GM04504 (cell line): Measurements from ENCODE around the gene GDPD5.

Source experiments
- DNase-seq: peaks from one replicate; pipeline ENCODE4 v3.0.0-alpha.2; 2012; ENCODE audit warnings: low read depth

The GDPD5 gene

DNA sequence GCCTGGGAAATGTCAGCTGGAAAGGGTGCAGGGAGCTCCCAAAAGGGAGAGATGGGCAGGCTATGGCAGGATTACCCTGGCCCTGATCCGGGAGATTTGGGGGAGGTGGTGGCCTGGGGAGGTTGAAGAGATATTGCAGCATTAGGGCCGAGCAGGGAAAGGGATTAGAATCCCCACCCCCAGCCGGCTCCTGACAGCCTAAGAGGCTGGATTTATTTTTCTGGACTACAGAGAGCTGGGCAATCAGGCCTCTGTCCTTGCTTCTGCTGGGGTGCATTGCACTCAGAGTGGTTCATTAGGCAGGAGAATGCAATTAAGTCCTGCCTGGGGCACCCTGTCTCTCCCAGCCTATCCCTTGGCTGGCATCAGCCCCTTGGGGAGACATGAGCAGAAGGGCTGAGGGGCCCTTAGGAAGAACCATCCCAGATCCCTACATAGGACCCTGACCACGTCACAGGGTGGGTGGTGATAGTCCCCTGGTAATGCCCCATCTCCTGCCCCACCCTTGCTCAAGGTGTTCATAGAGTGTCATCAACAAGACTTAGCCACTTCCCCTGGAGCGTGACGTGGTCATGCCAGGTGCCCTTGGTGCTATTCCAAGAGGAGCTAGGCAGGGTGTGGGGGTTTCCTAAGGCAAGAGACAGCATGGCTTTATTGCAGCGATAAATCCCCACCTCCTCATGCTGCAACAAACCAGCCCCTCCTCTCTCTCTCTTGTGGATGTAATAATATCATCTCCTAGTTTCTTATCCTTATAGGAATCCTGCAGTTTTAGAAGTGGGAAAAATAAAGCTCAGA lies 54.4 kb downstream of the GDPD5 start:
- no peak for DNase-seq

DNA sequence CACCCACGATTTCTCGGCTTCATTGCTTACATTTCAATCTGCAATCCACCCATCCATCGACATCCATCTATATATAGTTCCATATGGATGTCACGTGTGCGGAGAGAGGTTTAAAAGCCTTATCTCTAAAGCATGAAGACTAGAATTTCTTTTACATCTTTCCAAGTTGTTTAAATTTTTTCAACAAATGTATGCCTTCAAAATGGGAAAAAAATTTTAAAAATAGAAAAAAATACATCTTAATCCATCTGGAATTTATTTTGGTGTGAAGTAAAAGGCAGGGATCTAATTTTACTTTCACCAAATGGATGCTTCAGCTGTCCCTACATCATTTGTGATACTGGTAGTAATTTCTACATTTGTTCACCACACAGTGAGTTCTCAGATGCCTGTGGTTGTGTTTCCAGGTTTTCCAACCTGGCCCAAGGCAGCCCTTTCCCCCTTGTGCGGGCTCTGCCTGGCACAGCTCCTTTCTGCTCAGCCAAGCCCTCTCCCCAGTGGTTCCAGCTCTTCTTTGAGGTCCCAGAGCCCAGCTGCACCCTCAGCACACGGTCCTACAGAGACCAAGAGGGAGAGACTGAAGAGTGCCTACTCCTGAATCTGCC lies 55.2 kb downstream of the GDPD5 start:
- DNase-seq, result no peak

DNA sequence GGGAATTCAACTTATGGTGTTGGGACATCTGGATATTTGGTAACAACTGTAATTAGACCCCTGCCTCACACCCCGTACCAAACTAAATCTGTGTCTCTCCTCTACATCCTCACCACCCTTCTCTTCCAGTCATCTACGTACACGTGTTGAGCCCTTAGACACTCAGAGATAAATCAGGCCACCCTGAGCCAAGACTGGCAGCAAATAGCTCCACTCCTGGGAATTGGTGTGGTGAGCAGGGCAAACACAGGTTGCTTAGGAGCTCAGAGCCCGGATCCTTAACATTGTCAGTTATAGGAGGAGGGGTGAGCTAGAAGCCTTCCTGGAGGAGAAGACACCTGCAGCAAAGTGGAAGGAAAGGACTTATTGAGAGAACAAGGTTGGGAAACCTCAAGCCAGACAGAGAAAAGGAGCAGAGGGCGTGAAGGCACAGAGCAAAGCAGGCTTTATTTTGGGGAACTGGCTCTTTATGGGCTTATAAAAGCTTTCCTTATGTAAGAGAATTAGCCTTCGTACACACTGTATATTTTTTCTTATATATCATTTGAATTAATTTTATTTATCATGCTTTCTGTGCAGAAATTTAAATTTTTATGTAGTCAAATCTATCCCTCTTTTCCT lies 55.8 kb downstream of the GDPD5 start:
- no peak for DNase-seq

DNA sequence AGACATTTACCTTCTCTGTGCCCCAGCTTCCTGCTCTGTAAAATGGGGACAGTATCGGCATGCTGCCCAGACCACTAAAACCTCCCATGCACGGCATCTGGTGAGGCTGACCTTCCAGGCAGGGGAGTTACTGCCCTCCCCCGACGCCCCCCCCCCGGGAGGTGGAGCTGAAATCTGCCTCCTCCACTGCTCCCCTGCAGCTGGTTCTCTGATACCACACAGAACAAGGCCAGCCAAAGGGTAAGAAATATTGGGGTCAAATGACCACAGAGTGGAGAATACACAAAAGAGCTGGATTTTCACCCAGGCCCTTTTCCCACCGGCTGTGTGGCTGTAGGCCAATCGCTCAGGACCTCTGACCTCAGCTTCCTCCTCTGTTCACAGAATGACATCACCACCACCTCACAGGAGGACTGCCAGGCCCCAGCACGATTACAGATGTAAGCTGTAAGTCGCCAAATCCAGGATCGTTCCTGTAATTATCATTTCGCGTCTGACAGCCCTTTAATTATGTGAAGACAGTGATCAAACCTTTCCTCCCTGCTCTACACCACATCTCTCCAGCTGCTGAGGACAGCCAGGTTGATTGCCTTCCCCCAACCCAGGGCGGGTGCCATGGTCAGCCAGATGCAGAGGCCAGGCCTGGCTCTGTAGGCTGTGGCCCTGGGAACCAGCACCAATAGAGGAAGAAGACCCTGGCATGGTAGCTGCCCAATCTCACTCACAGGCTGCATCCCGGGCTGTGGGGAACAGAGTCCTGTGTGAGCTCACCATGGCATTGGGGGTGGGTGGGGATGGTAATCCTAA lies 57.0 kb downstream of the GDPD5 start:
- no peak for DNase-seq

DNA sequence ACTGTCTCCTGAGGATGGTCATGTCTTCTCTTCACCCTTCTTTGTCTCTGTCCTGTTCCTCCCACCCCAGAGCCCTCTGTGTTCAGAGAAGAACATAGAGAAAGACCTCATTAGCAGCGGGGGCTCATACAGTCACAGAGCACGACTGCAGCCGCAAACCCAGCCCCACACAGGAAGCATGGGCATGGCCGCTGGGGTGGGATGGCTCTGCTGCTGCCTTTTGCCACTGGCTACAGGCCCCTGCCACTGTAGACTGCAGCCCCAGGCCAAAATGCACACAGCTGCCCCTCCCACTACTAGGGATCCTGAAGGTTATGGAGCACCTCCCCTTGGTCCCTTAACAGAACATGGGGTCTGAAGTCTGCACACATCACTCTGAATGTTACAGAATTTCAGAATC lies 57.9 kb downstream of the GDPD5 start:
- no peak for DNase-seq

DNA sequence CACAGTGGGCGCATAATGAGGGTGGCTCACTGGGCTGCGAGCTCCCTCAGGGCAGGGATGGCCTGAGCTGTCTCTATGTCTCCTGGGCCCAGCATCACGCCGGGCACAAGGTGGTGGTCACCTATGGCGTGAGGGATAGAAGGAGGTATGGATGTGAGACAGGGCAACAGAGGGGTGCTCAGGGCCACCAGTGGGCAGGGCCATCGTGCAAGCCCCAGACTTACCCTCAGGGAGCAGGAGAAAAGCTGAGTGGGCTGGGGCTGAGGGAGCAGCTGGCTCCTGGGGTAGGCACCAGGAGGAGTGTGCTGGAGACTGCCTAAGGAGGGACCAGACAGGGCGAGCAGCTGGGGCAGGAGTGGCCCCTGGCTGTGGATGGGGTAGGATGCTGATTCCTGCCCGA lies 58.4 kb downstream of the GDPD5 start:
- no peak for DNase-seq

DNA sequence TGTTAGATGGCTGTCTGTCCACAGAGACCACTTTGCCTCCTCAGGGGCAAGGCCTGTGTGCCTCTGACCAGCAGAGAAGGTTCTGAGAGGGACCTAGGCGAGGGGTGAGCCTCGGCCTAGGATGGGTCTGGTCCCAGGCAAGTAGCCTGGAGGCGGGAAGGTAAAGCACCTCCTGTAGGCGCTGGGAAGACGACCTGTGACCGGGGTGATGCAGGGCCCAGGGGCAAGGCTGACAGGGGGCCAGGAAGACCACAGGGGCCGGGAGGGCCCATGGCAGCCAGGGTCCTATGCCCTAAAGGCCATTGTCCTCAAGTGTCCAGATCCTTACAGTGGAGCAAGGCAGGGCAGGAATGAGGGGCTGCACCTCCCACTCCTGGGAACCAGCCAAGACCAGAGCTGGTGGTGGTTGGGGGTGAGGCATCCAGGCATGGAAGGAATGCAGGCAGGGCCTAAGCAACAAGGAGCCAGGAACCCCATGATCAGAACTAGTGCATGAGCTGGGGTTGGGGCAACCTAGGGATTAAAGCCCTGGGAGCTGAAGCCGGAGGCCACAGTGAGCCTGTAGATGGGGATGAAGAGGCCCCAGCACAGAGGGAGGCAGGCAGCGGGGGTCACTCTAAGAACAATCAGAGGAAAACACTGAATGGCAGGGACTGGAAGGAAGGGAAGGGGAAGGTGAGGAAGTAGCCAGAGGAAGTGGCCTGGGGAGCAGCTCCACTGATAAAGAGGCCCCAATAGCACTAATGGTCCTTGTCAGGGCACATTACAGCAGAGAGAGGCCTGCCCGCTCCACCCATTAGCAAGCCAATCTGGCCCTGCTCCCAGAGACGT lies 59.8 kb downstream of the GDPD5 start:
- DNase-seq, result no peak

DNA sequence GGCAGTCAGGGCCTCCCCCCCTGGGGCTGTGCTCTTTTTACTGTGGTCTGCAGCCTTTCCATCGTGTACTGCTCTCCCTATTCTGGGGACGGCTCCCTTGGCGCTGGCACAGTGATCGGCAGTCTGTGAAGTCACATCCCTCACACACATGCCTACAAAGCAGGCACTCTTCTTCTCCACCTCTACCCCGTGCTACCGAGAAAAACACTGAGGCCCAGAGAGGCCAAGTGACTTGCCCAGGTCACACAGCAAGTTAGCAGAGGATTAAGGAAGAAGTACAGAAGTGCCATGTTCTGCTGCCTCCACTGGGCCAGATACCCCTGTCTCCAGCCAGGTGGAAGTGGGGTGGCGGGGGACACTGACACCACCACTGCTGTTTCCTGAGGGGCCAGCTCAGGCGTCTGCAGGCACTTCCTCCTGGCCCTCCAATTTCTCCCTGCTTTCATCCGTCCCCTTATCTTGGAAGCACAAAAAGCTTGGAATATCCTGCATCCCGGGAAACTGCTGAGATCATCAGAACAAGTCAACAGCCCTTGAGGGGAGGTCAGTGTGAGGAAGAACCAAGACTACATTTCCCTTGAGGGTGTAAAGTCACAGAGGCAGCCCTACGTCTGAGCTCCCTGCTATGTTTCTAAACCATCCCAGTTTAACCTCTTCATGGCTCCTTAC lies 62.5 kb downstream of the GDPD5 start:
- no peak for DNase-seq

DNA sequence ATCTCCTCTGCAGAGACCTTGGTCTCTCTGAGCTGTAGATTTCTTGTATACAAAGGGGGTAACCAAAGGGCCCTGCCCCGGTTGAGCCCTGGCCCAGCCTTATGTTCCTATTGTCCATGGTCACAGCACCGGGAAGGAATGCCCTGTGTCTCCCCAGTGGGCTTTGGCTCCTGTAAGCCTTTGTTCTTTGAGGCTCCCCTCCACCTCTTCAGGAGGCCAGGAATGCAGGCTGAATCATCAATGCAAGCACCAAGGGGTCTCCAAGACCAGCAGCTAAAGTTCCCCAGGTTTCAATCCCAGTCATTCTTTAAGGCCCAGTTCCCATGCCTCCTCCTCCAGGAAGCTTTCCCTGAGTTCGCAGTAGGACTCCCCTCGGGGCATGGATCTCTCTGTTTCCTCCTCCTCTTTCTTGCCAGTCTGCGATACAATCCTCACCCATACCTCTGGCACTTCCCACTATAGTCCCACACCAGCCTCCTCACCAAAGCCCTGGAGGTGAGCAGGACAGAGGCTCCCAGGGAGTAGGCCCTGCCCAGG lies 63.6 kb downstream of the GDPD5 start:
- DNase-seq, result no peak

DNA sequence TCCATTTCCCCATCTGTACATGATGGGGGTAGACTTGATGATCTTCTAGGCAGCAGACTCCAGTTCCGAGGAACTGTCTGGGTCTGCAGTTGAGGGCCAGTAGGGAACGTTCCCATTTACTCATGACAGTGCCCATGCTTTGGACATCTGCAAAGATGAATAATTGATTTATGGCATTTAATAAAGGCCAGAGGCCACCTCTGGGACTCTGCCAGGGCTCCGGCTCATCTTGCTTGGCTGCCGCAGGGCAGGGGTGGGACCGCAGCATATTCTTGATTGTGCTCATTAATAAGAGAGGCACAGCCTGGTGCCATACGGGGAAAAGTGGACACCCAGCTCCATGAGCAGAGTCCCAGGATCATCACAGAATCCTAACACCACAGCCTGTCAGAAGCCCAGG lies 64.6 kb downstream of the GDPD5 start:
- peak; percentile 57 for DNase-seq

DNA sequence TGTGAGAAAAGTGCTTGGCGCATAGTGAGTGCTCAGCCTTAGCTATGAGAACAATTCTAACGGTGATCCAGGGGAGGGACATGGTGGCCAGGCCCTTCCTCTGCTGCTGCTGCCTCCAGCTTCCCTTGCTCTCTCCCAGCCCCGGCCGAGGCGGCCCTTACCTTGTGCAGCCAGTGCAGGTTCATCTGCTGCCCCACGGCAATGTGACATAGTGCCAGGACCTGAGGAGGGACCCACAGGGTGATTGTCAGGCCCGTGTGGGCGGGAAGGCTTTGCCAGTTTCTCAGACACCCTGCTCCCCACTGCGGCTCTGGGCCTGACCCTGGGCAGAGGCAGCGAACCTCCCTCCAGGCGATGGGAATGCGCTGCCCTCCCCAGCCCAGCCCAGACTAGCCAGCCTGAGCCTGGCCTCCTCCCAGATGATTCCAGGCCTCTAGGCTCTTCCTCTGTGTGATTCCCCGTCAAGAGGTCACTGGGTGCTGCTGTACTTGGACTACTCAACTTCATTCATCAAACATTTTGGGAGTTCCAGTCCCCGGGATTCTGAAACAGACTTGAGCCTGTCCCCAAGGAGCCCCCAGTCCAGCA lies 69.1 kb downstream of the GDPD5 start:
- no peak for DNase-seq

DNA sequence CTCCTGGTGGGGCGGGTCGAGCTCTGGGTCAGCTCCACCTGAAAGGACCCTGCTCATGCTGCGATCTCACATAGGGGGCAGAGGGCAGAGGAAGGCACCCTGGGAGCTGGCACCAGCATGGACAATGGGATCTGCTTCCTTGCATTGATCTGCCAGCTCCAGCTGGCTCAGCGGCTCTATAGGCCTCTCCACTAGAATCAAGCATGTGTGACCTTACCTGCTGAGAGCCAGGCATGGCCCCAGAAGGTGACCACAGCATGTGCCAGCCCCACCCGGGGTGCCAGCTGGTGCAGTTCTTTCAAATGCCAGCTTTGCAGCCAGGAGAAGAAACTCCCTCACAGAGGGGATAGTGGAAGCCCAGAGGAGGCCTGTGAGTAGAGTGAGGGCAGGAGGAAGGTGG lies 70.8 kb downstream of the GDPD5 start:
- DNase-seq, result no peak

DNA sequence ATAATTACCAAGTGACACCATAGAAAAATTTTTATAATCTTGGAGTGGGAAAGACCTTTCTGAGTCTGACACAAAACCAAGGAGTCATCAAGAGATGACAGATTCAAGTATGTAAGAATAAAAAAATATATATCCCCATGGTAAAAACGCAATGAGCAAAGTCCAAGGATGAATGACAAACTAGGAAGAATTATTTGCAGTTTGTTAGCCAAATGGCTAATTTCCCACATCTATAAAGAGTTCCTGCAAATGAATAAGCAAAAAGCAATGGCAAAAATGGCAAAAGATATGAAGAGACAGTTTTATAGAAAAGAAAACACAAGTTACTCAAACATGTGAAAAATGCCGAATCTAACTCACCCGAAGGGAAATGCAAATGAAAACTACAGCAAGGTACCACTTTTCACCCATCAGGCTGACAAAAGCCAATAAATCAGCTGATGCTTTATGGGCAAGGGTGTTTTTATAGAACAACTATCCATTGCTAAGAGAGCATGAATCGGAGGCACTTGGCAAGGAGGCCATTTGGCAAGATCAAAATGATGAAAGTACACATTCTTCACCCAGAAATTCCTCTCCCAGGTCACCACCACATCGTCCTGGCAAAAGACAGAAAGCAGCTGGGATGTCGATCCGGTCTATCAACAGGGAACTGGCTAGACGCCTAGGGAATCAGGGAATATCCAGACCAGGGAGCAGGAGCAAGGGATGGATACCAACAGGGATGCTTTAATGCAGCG lies 71.7 kb downstream of the GDPD5 start:
- DNase-seq, result peak; percentile 95

DNA sequence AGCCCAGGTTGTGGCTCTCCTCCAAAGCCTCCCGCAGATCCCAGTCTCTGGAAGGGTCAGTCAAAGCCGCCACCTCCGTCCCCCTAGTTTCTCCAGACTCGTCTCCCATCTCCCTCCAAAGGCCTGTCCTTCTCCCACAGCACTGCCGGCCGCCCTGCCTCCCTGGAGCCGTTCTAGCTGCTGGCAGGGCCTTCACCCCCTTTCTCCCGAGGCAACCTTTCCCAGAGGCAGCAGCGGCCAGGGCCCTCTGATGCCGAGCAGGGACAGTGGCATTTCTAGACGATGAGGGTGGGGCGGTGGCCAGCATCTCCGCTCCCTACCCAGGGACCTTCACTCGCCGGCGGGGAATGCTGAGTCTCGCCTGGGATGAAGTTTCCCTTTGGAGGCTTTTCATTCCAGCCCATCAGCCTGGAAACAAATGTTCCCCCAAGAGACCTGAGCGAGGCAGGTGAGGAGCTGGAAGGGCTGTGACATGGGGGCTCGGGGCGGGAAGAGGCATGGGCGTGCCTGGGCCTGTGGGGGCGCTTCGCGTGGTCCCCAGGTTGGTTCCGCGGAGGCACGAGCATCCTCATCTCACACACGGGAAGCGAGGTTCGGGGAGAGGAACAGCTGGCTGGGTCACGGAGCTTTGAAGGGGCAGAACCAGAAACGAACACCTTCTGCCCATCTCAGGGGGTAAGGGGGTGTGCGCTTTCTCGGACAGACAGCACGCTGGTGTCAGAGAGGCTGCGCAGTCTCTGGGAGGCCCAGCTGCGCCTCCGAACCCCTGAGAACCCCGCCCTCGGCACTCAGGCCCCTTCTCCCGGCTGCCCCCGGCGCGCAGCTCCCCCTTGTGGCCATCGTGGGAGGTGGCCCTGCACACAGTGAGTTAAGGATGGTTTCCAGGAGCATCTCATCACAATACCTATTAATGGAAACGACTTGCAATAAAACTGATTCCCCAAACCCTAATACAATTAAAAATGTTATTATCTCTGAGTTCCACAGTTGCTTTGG lies 74.6 kb downstream of the GDPD5 start:
- no peak for DNase-seq

DNA sequence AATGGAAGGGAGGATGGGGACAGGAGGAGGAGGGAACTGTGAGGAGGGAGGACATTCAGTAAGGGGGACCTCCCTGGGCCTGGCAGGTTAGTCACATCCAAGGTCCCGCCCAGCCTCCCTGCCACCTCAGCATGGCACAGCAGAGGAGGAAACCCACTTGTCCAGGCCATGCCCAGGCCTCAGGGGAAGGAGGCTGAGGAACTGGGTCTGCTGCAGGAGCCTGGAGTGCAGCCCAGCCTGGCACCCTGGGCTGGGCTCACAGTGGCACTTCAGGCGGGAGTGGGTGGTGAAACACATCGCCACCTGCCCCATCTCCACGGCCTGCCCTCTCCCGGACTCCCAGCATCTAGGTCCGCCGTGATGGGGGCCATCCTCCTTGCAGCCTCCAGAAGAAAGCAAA lies 75.5 kb downstream of the GDPD5 start:
- no peak for DNase-seq

DNA sequence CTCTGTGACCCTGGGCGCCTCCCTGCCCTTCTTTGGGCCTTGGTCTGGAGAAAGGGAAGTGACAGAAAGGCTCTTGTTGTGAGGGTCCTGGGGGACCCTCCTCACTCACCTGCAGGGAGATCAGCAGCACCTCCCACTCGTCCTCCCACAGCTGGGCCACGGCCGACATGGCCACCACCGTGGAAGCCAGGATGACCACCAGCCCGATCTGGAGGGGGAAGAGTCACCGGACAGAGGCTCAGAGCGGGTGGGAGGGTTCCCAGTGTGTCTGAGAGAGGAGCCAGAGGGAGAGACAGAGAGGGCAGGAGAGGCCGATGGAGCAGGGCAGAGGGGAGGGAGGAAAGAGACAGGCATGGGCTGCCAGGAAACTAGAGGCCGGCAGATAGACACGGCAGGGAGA lies 76.0 kb downstream of the GDPD5 start:
- no peak for DNase-seq

DNA sequence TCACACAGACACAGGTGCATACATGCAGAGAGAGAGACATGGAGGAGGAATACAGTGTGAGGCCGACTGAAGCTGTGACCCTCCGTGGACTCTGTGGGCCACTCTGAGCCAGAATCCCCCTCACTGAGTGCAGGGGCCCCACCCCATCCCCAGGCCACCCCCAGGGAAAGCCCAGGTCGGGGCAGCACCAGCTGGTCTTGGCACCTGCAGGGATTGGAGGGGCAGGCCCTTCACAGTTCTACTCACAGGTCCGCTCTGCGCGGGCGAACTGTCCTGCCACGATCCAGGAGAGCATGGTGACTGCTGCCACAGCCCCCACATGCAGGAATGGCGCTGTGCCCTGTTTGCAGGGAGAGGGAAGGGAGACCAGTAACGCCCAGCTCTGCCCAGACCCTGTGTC lies 76.5 kb downstream of the GDPD5 start:
- DNase-seq, result no peak

DNA sequence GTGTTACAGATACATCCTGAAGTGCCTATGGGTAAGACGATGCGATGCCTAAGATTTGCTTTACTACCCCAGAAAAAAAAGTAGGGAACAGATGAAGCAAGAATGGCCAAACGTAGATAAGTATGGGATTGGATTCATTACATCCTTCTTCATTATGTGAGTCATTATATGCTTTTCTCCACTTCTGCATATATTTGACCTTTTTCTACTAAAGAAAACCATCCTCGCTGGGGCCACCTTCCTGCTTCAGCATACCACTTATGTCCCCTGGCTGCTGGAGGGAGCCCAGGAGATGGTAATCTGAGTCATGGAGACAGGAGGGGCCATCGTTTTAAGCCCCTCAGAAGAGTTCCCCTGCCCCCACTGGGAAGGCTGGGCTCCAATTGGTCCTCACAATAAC lies 78.3 kb downstream of the GDPD5 start:
- no peak for DNase-seq
